Neural cell (in vitro differentiated cells): ENCODE measurements around the gene ADORA2A. TPM values are rescaled to one million over a fixed set of nuclear protein-coding genes. Genes with fewer than 3 reads are reported as not detected.

Experiments used
- H2AFZ ChIP-seq: fragments of 200-600, 300-800 bp; sonication (generic), shearing (Covaris generic); 2 replicates; pipeline ENCODE4 v1.6.0; 2014; ENCODE audit warnings: low read depth, mild to moderate bottlenecking, antibody characterized with exemption, low read length, moderate library complexity
- H3F3A ChIP-seq: fragments of 200-600 bp; shearing (Covaris generic); 2 replicates; pipeline ENCODE4 v1.6.1; 2016; ENCODE audit warnings: mild to moderate bottlenecking, moderate library complexity, mixed read lengths, antibody characterized with exemption, low read length; ENCODE audit not compliant: insufficient read depth, poor library complexity, severe bottlenecking
- H3K27ac ChIP-seq: fragments of 200-600, 300-800 bp; sonication (generic), shearing (Covaris generic); 2 replicates; pipeline ENCODE4 v1.5.1; 2014; ENCODE audit warnings: mild to moderate bottlenecking, low read length, moderate library complexity
- H3K27me3 ChIP-seq: fragments of 300-800, 200-600 bp; sonication (generic), shearing (Covaris generic); 2 replicates; pipeline ENCODE4 v1.6.0; 2014; ENCODE audit warnings: mild to moderate bottlenecking, low read depth, low read length, moderate library complexity; ENCODE audit not compliant: insufficient read depth
- H3K36me3 ChIP-seq: fragments of 300-800, 200-600 bp; sonication (generic), shearing (Covaris generic); 2 replicates; pipeline ENCODE4 v1.5.1; 2014; ENCODE audit warnings: mild to moderate bottlenecking, antibody characterized with exemption, low read length, moderate library complexity; ENCODE audit not compliant: insufficient read depth
- H3K4me2 ChIP-seq: fragments of 300-800, 200-600 bp; sonication (generic), shearing (Covaris generic); 2 replicates; pipeline ENCODE4 v1.6.0; 2014; ENCODE audit warnings: mild to moderate bottlenecking, low read length
- H3K4me3 ChIP-seq: fragments of 300-800, 200-600 bp; sonication (generic), shearing (Covaris generic); 2 replicates; pipeline ENCODE4 v1.5.1; 2014; ENCODE audit warnings: mild to moderate bottlenecking, low read length, moderate library complexity
- H3K79me2 ChIP-seq: fragments of 200-600 bp; shearing (Covaris generic); replicated peaks from 2 replicates; pipeline ENCODE4 v1.6.0; 2014; ENCODE audit warnings: mild to moderate bottlenecking, low read length, moderate library complexity; ENCODE audit not compliant: insufficient read depth
- H3K9ac ChIP-seq: fragments of 300-800, 200-600 bp; sonication (generic), shearing (Covaris generic); 2 replicates; pipeline ENCODE4 v1.6.1; 2016; ENCODE audit warnings: mild to moderate bottlenecking, low read length, mixed read lengths
- H3K9me2 ChIP-seq: fragments of 200-600 bp; shearing (Covaris generic); 2 replicates; pipeline ENCODE4 v1.6.1; 2016; ENCODE audit warnings: mild to moderate bottlenecking, low read length, mixed read lengths; ENCODE audit not compliant: insufficient read depth
- H3K9me3 ChIP-seq: fragments of 200-600, 300-800 bp; sonication (generic), shearing (Covaris generic); 2 replicates; pipeline ENCODE4 v1.6.1; 2016; ENCODE audit warnings: mild to moderate bottlenecking, mixed run types, low read length, moderate library complexity, mixed read lengths
- H4K20me1 ChIP-seq: fragments of 200-600 bp; shearing (Covaris generic); 2 replicates; pipeline ENCODE4 v1.6.1; 2016; ENCODE audit warnings: mild to moderate bottlenecking, mixed run types; ENCODE audit not compliant: insufficient read depth
- CTCF ChIP-seq: fragments of 450-650 bp; IDR thresholded peaks from 2 replicates; pipeline ENCODE4 v1.5.1; 2014; ENCODE audit warnings: antibody characterized with exemption, mild to moderate bottlenecking, moderate library complexity; ENCODE audit not compliant: poor library complexity, severe bottlenecking
- EP300 ChIP-seq: fragments of 450-650 bp; conservative IDR thresholded peaks from 2 replicates; pipeline ENCODE4 v1.6.1; 2014; ENCODE audit warnings: antibody characterized with exemption, mild to moderate bottlenecking, moderate library complexity; ENCODE audit not compliant: poor library complexity, severe bottlenecking
- EZH2 ChIP-seq: fragments of 200-600, 300-800 bp; shearing (Covaris generic), sonication (generic); IDR thresholded peaks from 2 replicates; pipeline ENCODE4 v1.6.1; 2014; ENCODE audit warnings: antibody characterized with exemption, low read length, borderline replicate concordance, mild to moderate bottlenecking; ENCODE audit not compliant: insufficient read depth, poor library complexity, severe bottlenecking
- MXI1 ChIP-seq: fragments of 450-650 bp; conservative IDR thresholded peaks from 2 replicates; pipeline ENCODE4 v1.6.1; 2014; ENCODE audit warnings: antibody characterized with exemption, mild to moderate bottlenecking; ENCODE audit not compliant: poor library complexity, severe bottlenecking
- POLR2AphosphoS5 ChIP-seq: IDR thresholded peaks from 2 replicates; pipeline ENCODE4 v1.6.1; 2012
- RAD21 ChIP-seq: fragments of 450-650 bp; conservative IDR thresholded peaks from 2 replicates; pipeline ENCODE4 v1.6.1; 2014; ENCODE audit warnings: antibody characterized with exemption, mild to moderate bottlenecking, moderate library complexity
- REST ChIP-seq: IDR thresholded peaks from 2 replicates; pipeline ENCODE4 v1.6.1; 2012; ENCODE audit warnings: borderline replicate concordance
- SMC3 ChIP-seq: fragments of 450-650 bp; conservative IDR thresholded peaks from 2 replicates; pipeline ENCODE4 v1.6.1; 2014; ENCODE audit warnings: antibody characterized with exemption, mild to moderate bottlenecking, moderate library complexity; ENCODE audit not compliant: poor library complexity
- TAF1 ChIP-seq: IDR thresholded peaks from 2 replicates; pipeline ENCODE4 v1.6.1; 2012; ENCODE audit warnings: low read depth
- polyA plus RNA-seq: library from polyadenylated mRNA; depleted of rRNA; stranded (reverse); fragments of >200 nt; gene quantifications from 2 replicates; pipeline ENCODE4 v1.2.3, GENCODE V29; 2014

ADORA2A gene
- polyA plus RNA-seq, 1 donor from 2014 or later = 2.9 TPM

GRCh38 chr22:24426851-24427499 lies 424 bp upstream of the ADORA2A start:
- H3K79me2 ChIP-seq = no peaks in the 10 kb centered on the region
- no peak overlapping the region for H3K27ac ChIP-seq
- no peak overlapping the region for H3K9ac ChIP-seq
- no peaks in the 10 kb centered on the region for H3K36me3 ChIP-seq
- no peaks in the 10 kb centered on the region for H4K20me1 ChIP-seq
- no peak overlapping the region for H3K4me2 ChIP-seq
- no peaks in the 10 kb centered on the region for H3K9me3 ChIP-seq
- no peak for TF ChIP-seq RAD21
- no peak for TF ChIP-seq TAF1
- TF ChIP-seq EZH2 = no peak
- no peak for TF ChIP-seq MXI1
- no peak for TF ChIP-seq CTCF
- TF ChIP-seq EP300 = no peak
- no peak for TF ChIP-seq SMC3
- TF ChIP-seq POLR2AphosphoS5 = no peak
- no peak for TF ChIP-seq REST
- no peaks in the 10 kb centered on the region for H3K9me2 ChIP-seq
- no peak overlapping the region for H3K4me3 ChIP-seq
- no peak overlapping the region for H2AFZ ChIP-seq
- peaks cover 28% of the 10 kb centered on the region for H3K27me3 ChIP-seq
- no peaks in the 10 kb centered on the region for H3F3A ChIP-seq

GRCh38 chr22:24428751-24429410 lies 1.5 kb downstream of the ADORA2A start:
- no peaks in the 10 kb centered on the region for H3K36me3 ChIP-seq
- H3K27ac ChIP-seq = no peak overlapping the region
- peaks cover 24% of the 10 kb centered on the region for H3K27me3 ChIP-seq
- no peak overlapping the region for H3K9ac ChIP-seq
- H2AFZ ChIP-seq = no peak overlapping the region
- H3K79me2 ChIP-seq = no peaks in the 10 kb centered on the region
- no peaks in the 10 kb centered on the region for H3F3A ChIP-seq
- TF ChIP-seq MXI1 (no peak), CTCF (no peak), REST (no peak), SMC3 (no peak), EP300 (no peak), TAF1 (no peak), EZH2 (no peak), RAD21 (no peak), POLR2AphosphoS5 (no peak)
- H3K4me2 ChIP-seq = no peak overlapping the region
- no peak overlapping the region for H3K4me3 ChIP-seq
- H3K9me2 ChIP-seq = no peaks in the 10 kb centered on the region
- H4K20me1 ChIP-seq = no peaks in the 10 kb centered on the region
- H3K9me3 ChIP-seq = no peaks in the 10 kb centered on the region
